ENCODE data around the gene TMEM41A.

The TMEM41A gene

DNA sequence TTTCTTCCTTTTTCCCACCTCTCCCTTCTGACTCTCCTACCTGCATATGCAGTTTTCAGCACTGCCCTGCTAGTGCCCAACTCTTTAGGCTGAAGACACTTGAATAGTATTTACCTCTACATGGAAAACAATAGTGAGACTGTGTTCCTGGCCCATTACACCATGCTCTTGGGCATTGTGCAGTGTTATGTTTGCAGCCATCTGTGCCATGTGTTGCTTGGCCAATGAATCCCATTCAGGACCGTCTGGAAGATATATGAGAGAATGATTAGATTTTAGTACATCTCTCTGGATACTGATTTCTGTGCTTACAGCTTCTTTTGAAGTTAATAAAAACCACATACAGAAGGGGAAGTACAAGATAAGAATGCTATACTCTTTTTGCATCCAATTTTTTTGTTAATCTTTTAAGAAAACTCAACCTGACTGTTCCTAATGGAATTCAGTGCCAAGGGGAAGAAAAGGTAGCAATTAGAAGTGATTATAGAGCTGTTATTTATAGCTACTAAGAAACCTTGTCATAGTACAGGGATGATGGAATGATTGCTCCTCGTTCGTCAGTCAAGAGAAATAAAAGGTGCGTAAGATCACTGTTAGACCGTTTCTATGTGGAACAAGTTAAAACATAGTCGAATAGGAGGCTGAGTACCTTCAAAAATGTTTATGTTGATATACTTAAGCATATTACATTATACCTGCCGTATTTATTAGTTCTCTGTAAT lies 58.9 kb downstream of the TMEM41A start:
- TF ChIP-seq EZH2 (optimal IDR thresholded peaks at IDR 0.05; ENCODE audit: low read depth, low read length) (no peak), CTCF (IDR thresholded peaks at IDR 0.05; ENCODE audit: low read length) (no peak), EZH2phosphoT487 (IDR thresholded peaks at IDR 0.05; ENCODE audit: low read length) (no peak)
- Histone ChIP-seq H3K27ac (ENCODE audit: low read length) (no peak overlapping the region), H3K4me1 (ENCODE audit: low read length) (no peaks in the 10 kb centered on the region), H3K36me3 (replicated peaks; ENCODE audit: insufficient read depth, low read length) (no peaks in the 10 kb centered on the region), H3K4me3 (ENCODE audit: low read length) (no peak overlapping the region), H3K27me3 (replicated peaks; ENCODE audit: insufficient read depth, low read length) (no peaks in the 10 kb centered on the region), H3K9ac (ENCODE audit: low read length) (no peak overlapping the region), H3K9me2 (replicated peaks; ENCODE audit: insufficient read depth, low read length) (no peaks in the 10 kb centered on the region), H3F3A (ENCODE audit: insufficient read depth, low read length) (no peaks in the 10 kb centered on the region), H4K20me1 (ENCODE audit: insufficient read depth, low read length) (no peaks in the 10 kb centered on the region), H3K4me2 (ENCODE audit: low read depth, low read length) (no peak overlapping the region), H3K79me2 (ENCODE audit: low read length) (no peaks in the 10 kb centered on the region), H2AFZ (ENCODE audit: low read length) (no peak overlapping the region), H3K9me3 (replicated peaks; ENCODE audit: insufficient read depth, low read length) (no peaks in the 10 kb centered on the region)
- no peak for DNase-seq

All from MM.1S (cell line).